Hepatocyte (in vitro differentiated cells): ENCODE measurements around the gene DGKD. TPM values are rescaled to one million over a fixed set of nuclear protein-coding genes. Genes with fewer than 3 reads are reported as not detected.
A peak's percentile ranks its signal among the peaks of the same experiment; 100 is the strongest.

ENCODE experiments used
- DNase-seq: peaks from one replicate; pipeline ENCODE4 v3.0.0-alpha.2; 2016; ENCODE audit warnings: low spot score
- H2AFZ ChIP-seq: fragments of 200-600 bp; sonication (generic); 2 replicates; pipeline ENCODE4 v1.6.0; 2016; ENCODE audit warnings: antibody characterized with exemption, mild to moderate bottlenecking
- H3K27ac ChIP-seq: fragments of 200-600 bp; sonication (generic); 2 replicates; pipeline ENCODE4 v1.5.1; 2016; ENCODE audit warnings: mild to moderate bottlenecking
- H3K27me3 ChIP-seq: fragments of 200-600 bp; sonication (generic); 2 replicates; pipeline ENCODE4 v1.6.1; 2016
- H3K36me3 ChIP-seq: fragments of 200-600 bp; sonication (generic); replicated peaks from 2 replicates; pipeline ENCODE4 v1.5.1; 2016; ENCODE audit warnings: low read depth; ENCODE audit not compliant: insufficient read depth
- H3K4me1 ChIP-seq: fragments of 200-600 bp; sonication (generic); 2 replicates; pipeline ENCODE4 v1.5.1; 2016; ENCODE audit warnings: mild to moderate bottlenecking, moderate library complexity; ENCODE audit not compliant: insufficient read depth
- H3K4me2 ChIP-seq: fragments of 200-600 bp; sonication (generic); 2 replicates; pipeline ENCODE4 v1.6.0; 2016
- H3K4me3 ChIP-seq: fragments of 200-600 bp; sonication (generic); 2 replicates; pipeline ENCODE4 v1.5.1; 2016; ENCODE audit warnings: mild to moderate bottlenecking
- H3K79me2 ChIP-seq: fragments of 200-600 bp; sonication (generic); 2 replicates; pipeline ENCODE4 v1.6.0; 2017; ENCODE audit warnings: mild to moderate bottlenecking
- H3K9me2 ChIP-seq: fragments of 200-600 bp; sonication (generic); replicated peaks from 2 replicates; pipeline ENCODE4 v1.6.0; 2017; ENCODE audit warnings: mild to moderate bottlenecking; ENCODE audit not compliant: insufficient read depth
- H3K9me3 ChIP-seq: fragments of 200-600 bp; sonication (generic); 2 replicates; pipeline ENCODE4 v1.5.1; 2016; ENCODE audit warnings: low read depth, mild to moderate bottlenecking
- H4K20me1 ChIP-seq: fragments of 200-600 bp; sonication (generic); 2 replicates; pipeline ENCODE4 v1.6.0; 2016; ENCODE audit warnings: mild to moderate bottlenecking; ENCODE audit not compliant: insufficient read depth, poor library complexity, severe bottlenecking
- CTCF ChIP-seq: fragments of 200-600 bp; sonication (generic); IDR thresholded peaks from 2 replicates; pipeline ENCODE4 v1.5.1; 2016; ENCODE audit warnings: antibody characterized with exemption, mild to moderate bottlenecking; ENCODE audit not compliant: poor library complexity
- EZH2 ChIP-seq: fragments of 200-600 bp; sonication (generic); IDR thresholded peaks from 2 replicates; pipeline ENCODE4 v1.6.1; 2016; ENCODE audit warnings: antibody characterized with exemption, mild to moderate bottlenecking, borderline replicate concordance
- EZH2phosphoT487 ChIP-seq: fragments of 200-600 bp; sonication (generic); IDR thresholded peaks from one replicate; pipeline ENCODE4 v1.6.1; 2018; ENCODE audit warnings: antibody characterized with exemption, mild to moderate bottlenecking, low read depth, moderate library complexity; ENCODE audit not compliant: unreplicated experiment, severe bottlenecking
- WGBS: methylation state at CpG from one replicate; pipeline ENCODE4 v1.1.6; 2016; ENCODE audit warnings: low lambda C conversion rate; ENCODE audit errors: missing lambda C conversion rate; 5-methylcytosine and 5-hydroxymethylcytosine counted together
- polyA plus RNA-seq: library from polyadenylated mRNA; unstranded; fragments of >200 nt; fragmentation: Nextera tagmentation; extraction: Ambion mirVana; gene quantifications from 2 replicates; pipeline ENCODE4 v1.2.1, GENCODE V29; 2016
- total RNA-seq: library from RNA; depleted of rRNA; stranded (reverse); fragments of >200 nt; gene quantifications from 2 replicates; pipeline ENCODE4 v1.2.3, GENCODE V29; 2014

Gene DGKD
- total and polyA plus RNA-seq, 2 experiments from 2014 or later, result 14.2 to 14.3 TPM

- peaks cover 6% of the 10 kb centered on the region for H4K20me1 ChIP-seq
- H3K27ac ChIP-seq, result no peak overlapping the region
- TF ChIP-seq CTCF, result no peak
- TF ChIP-seq EZH2, result no peak
- TF ChIP-seq EZH2phosphoT487, result no peak
- no peaks in the 10 kb centered on the region for H3K36me3 ChIP-seq
- no peaks in the 10 kb centered on the region for H3K27me3 ChIP-seq
- H3K4me1 ChIP-seq, result peaks cover 24% of the 10 kb centered on the region
- no peaks in the 10 kb centered on the region for H3K9me2 ChIP-seq
- no peak for DNase-seq
- H3K79me2 ChIP-seq, result peaks cover 42% of the 10 kb centered on the region
- no peaks in the 10 kb centered on the region for H3K9me3 ChIP-seq
- H3K4me2 ChIP-seq, result peak overlapping the region; percentile 94
- H2AFZ ChIP-seq, result no peak overlapping the region
- no peak overlapping the region for H3K4me3 ChIP-seq
- 0% methylated on average over 2 of the region's 77 CpGs for WGBS
These were observed 218 bp downstream of the DGKD start for GRCh38 chr2:233354500-233354924.

- no peaks in the 10 kb centered on the region for H3K36me3 ChIP-seq
- H3K27ac ChIP-seq, result no peak overlapping the region
- peak overlapping the region; percentile 78 for H3K4me3 ChIP-seq
- peaks cover 22% of the 10 kb centered on the region for H3K4me1 ChIP-seq
- peak overlapping the region; percentile 71 for H2AFZ ChIP-seq
- no peaks in the 10 kb centered on the region for H3K9me3 ChIP-seq
- peak overlapping the region; percentile 94 for H3K4me2 ChIP-seq
- DNase-seq, result peak; percentile 28
- H4K20me1 ChIP-seq, result peaks cover 6% of the 10 kb centered on the region
- H3K9me2 ChIP-seq, result no peaks in the 10 kb centered on the region
- WGBS, result 7% methylated on average over 31 of the region's 46 CpGs
- peaks cover 47% of the 10 kb centered on the region for H3K79me2 ChIP-seq
- no peaks in the 10 kb centered on the region for H3K27me3 ChIP-seq
- TF ChIP-seq EZH2phosphoT487, result no peak
- no peak for TF ChIP-seq CTCF
- TF ChIP-seq EZH2, result no peak
These were observed 779 bp downstream of the DGKD start for GRCh38 chr2:233354971-233355574.

GRCh38 chr2:233355916-233356315, 1.6 kb downstream of the DGKD start:
- 91% methylated on average over 10 of the region's 10 CpGs for WGBS
- Histone ChIP-seq H2AFZ (no peak overlapping the region), H3K4me3 (no peak overlapping the region), H3K27ac (no peak overlapping the region), H3K79me2 (peaks cover 53% of the 10 kb centered on the region), H3K9me3 (no peaks in the 10 kb centered on the region), H3K27me3 (no peaks in the 10 kb centered on the region), H3K4me2 (peak overlapping the region; percentile 94), H3K9me2 (no peaks in the 10 kb centered on the region), H3K4me1 (peaks cover 21% of the 10 kb centered on the region), H4K20me1 (peaks cover 6% of the 10 kb centered on the region), H3K36me3 (no peaks in the 10 kb centered on the region)
- TF ChIP-seq EZH2phosphoT487 (no peak), EZH2 (no peak), CTCF (no peak)
- DNase-seq, result no peak
